ENCODE measurements around the gene PADI2.

PADI2 gene

DNA sequence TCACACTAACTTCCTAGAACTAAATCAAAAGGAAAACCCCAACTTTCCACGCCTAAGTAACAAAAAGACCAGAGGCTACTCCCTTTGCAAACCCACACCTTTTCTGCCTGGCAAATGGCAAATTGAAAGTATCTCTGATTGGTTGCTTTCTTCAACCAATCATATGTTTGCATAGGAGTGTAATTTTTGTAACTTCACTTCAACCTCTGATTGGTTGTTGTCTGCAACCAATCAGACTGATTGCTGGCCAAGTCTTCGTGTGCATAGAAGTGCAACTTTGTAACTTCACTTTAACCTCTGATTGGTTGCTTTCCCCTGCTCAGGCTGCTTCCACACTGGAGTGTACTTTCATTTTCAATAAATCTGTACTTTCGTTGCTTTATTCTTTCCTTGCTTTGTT is 36.9 kb upstream of the PADI2 start:
- Histone ChIP-seq H2AFZ (ENCODE audit: low read depth, low read length) (no peak overlapping the region), H3K36me3 (ENCODE audit: control insufficient read depth in 1 of 2, insufficient read depth in 2 of 2, low read depth in 1 of 2, low read length in 2 of 2) (peaks cover 0 to 2% of the 10 kb centered on the region in 2 experiments)

DNA sequence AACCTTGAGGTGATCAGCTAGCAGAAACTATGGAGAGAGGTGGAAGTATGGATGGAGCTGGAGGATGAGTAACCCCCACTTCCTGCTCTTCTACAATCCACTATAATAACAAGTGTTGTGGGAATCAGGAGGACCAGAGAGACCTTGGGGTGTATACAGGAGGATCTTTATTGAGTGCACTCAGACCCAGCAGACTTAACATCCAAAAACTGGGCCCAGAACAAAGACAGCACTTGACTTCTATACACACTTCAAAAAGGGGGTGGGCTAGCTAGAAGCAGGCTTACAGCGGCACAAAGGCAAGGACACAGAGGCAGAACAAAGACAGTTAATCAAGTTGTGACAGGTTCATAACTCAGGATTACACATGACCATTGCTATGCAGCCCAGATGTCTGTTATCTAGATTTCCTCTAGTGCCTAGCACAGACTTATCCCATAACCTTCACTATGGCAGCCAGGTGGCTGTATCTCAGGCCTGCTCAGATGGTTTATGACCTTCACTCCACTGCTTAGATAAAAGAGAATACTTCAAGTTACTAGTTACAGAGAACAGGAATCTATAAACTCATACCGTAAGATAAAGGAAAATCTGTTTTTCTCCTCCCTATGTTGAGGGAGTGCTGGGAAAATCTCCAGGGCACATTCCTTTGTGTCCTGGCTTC is 36.1 kb upstream of the PADI2 start:
- H3K27me3 ChIP-seq (ENCODE audit: control insufficient read depth in 1 of 2, insufficient read depth in 1 of 2, low read length in 2 of 2), result peaks cover 0 to 36% of the 10 kb centered on the region in 2 experiments

More for the DNA sequence above, 36.9 kb upstream of the PADI2 start:
- Histone ChIP-seq H4K8ac (ENCODE audit: low read length) (no peak overlapping the region), H3K14ac (ENCODE audit: low read length in 2 of 2) (no peak overlapping the region), H2BK15ac (ENCODE audit: low read depth, poor library complexity, severe bottlenecking) (no peak overlapping the region), H2BK5ac (ENCODE audit: low read depth, low read length, poor library complexity, severe bottlenecking) (no peak overlapping the region), H3K4me2 (ENCODE audit: low read length, poor library complexity, severe bottlenecking) (no peak overlapping the region), H2AK5ac (ENCODE audit: low read length, severe bottlenecking) (no peak overlapping the region), H3K9ac (ENCODE audit: low read length) (no peak overlapping the region), H3K9me3 (ENCODE audit: control insufficient read depth, low read length) (peaks cover 32% of the 10 kb centered on the region), H3K27me3 (ENCODE audit: control insufficient read depth in 1 of 2, insufficient read depth in 1 of 2, low read length in 2 of 2) (peaks cover 0 to 39% of the 10 kb centered on the region in 2 experiments), H2BK12ac (ENCODE audit: low read length in 2 of 2) (no peak overlapping the region), H3K79me1 (replicated peaks; ENCODE audit: low read length, poor library complexity, severe bottlenecking) (no peaks in the 10 kb centered on the region), H2BK120ac (ENCODE audit: low read depth, low read length) (no peak overlapping the region), H3K27ac (ENCODE audit: low read length, poor library complexity, severe bottlenecking) (no peak overlapping the region), H3K4me1 (ENCODE audit: control insufficient read depth, insufficient read depth, low read depth, low read length) (peaks cover 2% of the 10 kb centered on the region), H4K91ac (ENCODE audit: low read length) (no peak overlapping the region), H3K18ac (ENCODE audit: low read depth in 1 of 2, low read length in 2 of 2) (no peak overlapping the region), H3K4me3 (ENCODE audit: insufficient read depth in 1 of 2, low read depth in 1 of 2, low read length in 2 of 2) (peak overlapping the region in 1 of 2 experiments; percentile 4), H3K4ac (ENCODE audit: low read depth in 1 of 2, low read length in 2 of 2) (no peak overlapping the region), H3K23ac (ENCODE audit: low read length in 2 of 2) (no peak overlapping the region)
- 76% methylated on average over 2 of the region's 3 CpGs for WGBS
- peak; percentile 4 for DNase-seq

DNA sequence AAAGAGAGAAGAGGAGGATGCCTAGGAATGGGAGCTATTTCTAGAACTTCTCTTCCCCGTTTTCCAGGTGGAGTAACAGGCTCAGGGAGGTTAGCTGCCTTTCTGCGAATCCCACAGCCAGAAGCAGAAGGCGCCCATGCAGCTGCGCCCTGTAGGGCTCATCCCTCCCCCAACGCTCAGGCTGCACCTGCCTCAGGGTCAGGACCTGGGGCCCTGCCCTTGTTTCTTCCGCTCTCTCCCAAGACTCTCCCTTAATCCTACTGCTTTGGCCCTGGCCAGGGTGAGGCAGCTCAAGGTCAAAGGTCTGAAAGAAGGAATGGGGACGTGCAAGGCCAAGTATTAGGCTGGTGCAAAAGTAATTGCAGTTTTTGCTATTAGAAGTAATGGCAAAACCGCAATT is 30.5 kb upstream of the PADI2 start:
- Histone ChIP-seq H3K18ac (ENCODE audit: low read depth in 1 of 2, low read length in 2 of 2) (no peak overlapping the region), H3K4me3 (ENCODE audit: insufficient read depth in 1 of 2, low read depth in 1 of 2, low read length in 2 of 2) (no peak overlapping the region), H3K27ac (ENCODE audit: low read length, poor library complexity, severe bottlenecking) (no peak overlapping the region), H2BK5ac (ENCODE audit: low read depth, low read length, poor library complexity, severe bottlenecking) (no peak overlapping the region), H3K9me3 (ENCODE audit: control insufficient read depth, low read length) (peaks cover 19% of the 10 kb centered on the region), H3K79me1 (replicated peaks; ENCODE audit: low read length, poor library complexity, severe bottlenecking) (no peaks in the 10 kb centered on the region), H4K8ac (ENCODE audit: low read length) (no peak overlapping the region), H3K4ac (ENCODE audit: low read depth in 1 of 2, low read length in 2 of 2) (peak overlapping the region in 1 of 2 experiments; percentile 5), H3K27me3 (ENCODE audit: control insufficient read depth in 1 of 2, insufficient read depth in 1 of 2, low read length in 2 of 2) (peaks cover 0 to 75% of the 10 kb centered on the region in 2 experiments), H4K91ac (ENCODE audit: low read length) (no peak overlapping the region), H2AK5ac (ENCODE audit: low read length, severe bottlenecking) (no peak overlapping the region), H2BK120ac (ENCODE audit: low read depth, low read length) (no peak overlapping the region), H2BK15ac (ENCODE audit: low read depth, poor library complexity, severe bottlenecking) (no peak overlapping the region), H3K9ac (ENCODE audit: low read length) (no peak overlapping the region), H2BK12ac (ENCODE audit: low read length in 2 of 2) (no peak overlapping the region), H3K23ac (ENCODE audit: low read length in 2 of 2) (no peak overlapping the region), H3K36me3 (ENCODE audit: control insufficient read depth in 1 of 2, insufficient read depth in 2 of 2, low read depth in 1 of 2, low read length in 2 of 2) (peaks cover 0 to 6% of the 10 kb centered on the region in 2 experiments), H3K4me2 (ENCODE audit: low read length, poor library complexity, severe bottlenecking) (no peak overlapping the region), H2AFZ (ENCODE audit: low read depth, low read length) (no peak overlapping the region), H3K4me1 (ENCODE audit: control insufficient read depth, insufficient read depth, low read depth, low read length) (no peaks in the 10 kb centered on the region), H3K14ac (ENCODE audit: low read length in 2 of 2) (no peak overlapping the region)
- WGBS, result 84% methylated on average over 8 of the region's 8 CpGs
- no peak for DNase-seq

More for the DNA sequence above, 36.1 kb upstream of the PADI2 start:
- Histone ChIP-seq H2BK12ac (ENCODE audit: low read length in 2 of 2) (no peak overlapping the region), H2AFZ (ENCODE audit: low read depth, low read length) (no peak overlapping the region), H2BK5ac (ENCODE audit: low read depth, low read length, poor library complexity, severe bottlenecking) (no peak overlapping the region), H2BK120ac (ENCODE audit: low read depth, low read length) (no peak overlapping the region), H4K91ac (ENCODE audit: low read length) (no peak overlapping the region), H3K4me3 (ENCODE audit: insufficient read depth in 1 of 2, low read depth in 1 of 2, low read length in 2 of 2) (no peak overlapping the region), H3K4ac (ENCODE audit: low read depth in 1 of 2, low read length in 2 of 2) (no peak overlapping the region), H2AK5ac (ENCODE audit: low read length, severe bottlenecking) (no peak overlapping the region), H3K4me1 (ENCODE audit: control insufficient read depth, insufficient read depth, low read depth, low read length) (peaks cover 2% of the 10 kb centered on the region), H3K79me1 (replicated peaks; ENCODE audit: low read length, poor library complexity, severe bottlenecking) (no peaks in the 10 kb centered on the region), H3K14ac (ENCODE audit: low read length in 2 of 2) (no peak overlapping the region), H3K36me3 (ENCODE audit: control insufficient read depth in 1 of 2, insufficient read depth in 2 of 2, low read depth in 1 of 2, low read length in 2 of 2) (peaks cover 0 to 2% of the 10 kb centered on the region in 2 experiments), H3K9ac (ENCODE audit: low read length) (no peak overlapping the region), H3K9me3 (ENCODE audit: control insufficient read depth, low read length) (peaks cover 32% of the 10 kb centered on the region), H2BK15ac (ENCODE audit: low read depth, poor library complexity, severe bottlenecking) (no peak overlapping the region), H3K18ac (ENCODE audit: low read depth in 1 of 2, low read length in 2 of 2) (no peak overlapping the region), H3K23ac (ENCODE audit: low read length in 2 of 2) (no peak overlapping the region), H3K4me2 (ENCODE audit: low read length, poor library complexity, severe bottlenecking) (no peak overlapping the region), H4K8ac (ENCODE audit: low read length) (no peak overlapping the region), H3K27ac (ENCODE audit: low read length, poor library complexity, severe bottlenecking) (no peak overlapping the region)
- no peak for DNase-seq
- 30% methylated on average over 1 of the region's 2 CpGs for WGBS

- Histone ChIP-seq H3K9ac (ENCODE audit: low read length) (no peak overlapping the region), H2BK12ac (ENCODE audit: low read length in 2 of 2) (no peak overlapping the region), H2BK120ac (ENCODE audit: low read depth, low read length) (no peak overlapping the region), H3K27me3 (ENCODE audit: control insufficient read depth in 1 of 2, insufficient read depth in 1 of 2, low read length in 2 of 2) (peaks cover 0 to 82% of the 10 kb centered on the region in 2 experiments), H2BK15ac (ENCODE audit: low read depth, poor library complexity, severe bottlenecking) (no peak overlapping the region), H3K4me3 (ENCODE audit: insufficient read depth in 1 of 2, low read depth in 1 of 2, low read length in 2 of 2) (peak overlapping the region in 1 of 2 experiments; percentile 2), H2BK5ac (ENCODE audit: low read depth, low read length, poor library complexity, severe bottlenecking) (no peak overlapping the region), H2AK5ac (ENCODE audit: low read length, severe bottlenecking) (no peak overlapping the region), H3K18ac (ENCODE audit: low read depth in 1 of 2, low read length in 2 of 2) (no peak overlapping the region), H3K14ac (ENCODE audit: low read length in 2 of 2) (peak overlapping the region in 1 of 2 experiments; percentile 21), H3K27ac (ENCODE audit: low read length, poor library complexity, severe bottlenecking) (no peak overlapping the region), H2AFZ (ENCODE audit: low read depth, low read length) (no peak overlapping the region), H3K79me1 (replicated peaks; ENCODE audit: low read length, poor library complexity, severe bottlenecking) (no peaks in the 10 kb centered on the region), H4K8ac (ENCODE audit: low read length) (no peak overlapping the region), H3K4me2 (ENCODE audit: low read length, poor library complexity, severe bottlenecking) (no peak overlapping the region), H3K23ac (ENCODE audit: low read length in 2 of 2) (no peak overlapping the region), H3K9me3 (ENCODE audit: control insufficient read depth, low read length) (peaks cover 14% of the 10 kb centered on the region), H3K36me3 (ENCODE audit: control insufficient read depth in 1 of 2, insufficient read depth in 2 of 2, low read depth in 1 of 2, low read length in 2 of 2) (peaks cover 0 to 6% of the 10 kb centered on the region in 2 experiments), H3K4ac (ENCODE audit: low read depth in 1 of 2, low read length in 2 of 2) (no peak overlapping the region), H4K91ac (ENCODE audit: low read length) (no peak overlapping the region), H3K4me1 (ENCODE audit: control insufficient read depth, insufficient read depth, low read depth, low read length) (no peaks in the 10 kb centered on the region)
- 95% methylated on average over 50 of the region's 50 CpGs for WGBS
- DNase-seq, result no peak
Observed at GRCh38 chr1:17148950-17149608, 29.8 kb upstream of the PADI2 start.

All from mesenchymal stem cell (in vitro differentiated cells and primary cell).